ENCODE results near the gene SETD4.
A peak's percentile ranks its signal among the peaks of the same experiment; 100 is the strongest.

Gene SETD4

GRCh38 chr21:36003776-36004175, 56.5 kb downstream of the SETD4 start:
- no peak for DNase-seq

GRCh38 chr21:35996217-35996616, 64.1 kb downstream of the SETD4 start:
- DNase-seq, result no peak

- DNase-seq, result peak; percentile 91
These were observed 64.7 kb downstream of the SETD4 start for GRCh38 chr21:35995522-35996088.

- DNase-seq, result no peak
These were observed 65.7 kb downstream of the SETD4 start for GRCh38 chr21:35994613-35995012.

GRCh38 chr21:35993875-35994490, 66.3 kb downstream of the SETD4 start:
- no peak for DNase-seq

- DNase-seq, result no peak
These were observed 69.2 kb downstream of the SETD4 start for GRCh38 chr21:35991131-35991530.

GRCh38 chr21:35990609-35991008, 69.7 kb downstream of the SETD4 start:
- DNase-seq, result no peak

GRCh38 chr21:35989138-35989735, 71.1 kb downstream of the SETD4 start:
- DNase-seq, result no peak

- no peak for DNase-seq
These were observed 71.7 kb downstream of the SETD4 start for GRCh38 chr21:35988416-35989137.

- peak; percentile 39 for DNase-seq
These were observed 72.9 kb downstream of the SETD4 start for GRCh38 chr21:35987475-35987874.

GRCh38 chr21:35984654-35985361, 75.5 kb downstream of the SETD4 start:
- no peak for DNase-seq

All from NCI-H187 treated with DMSO at 0.1 percent for 48 hours (cell line).